OCI-LY1 (cell line): ENCODE data around the gene VWA2.

Experiments used
- EZH2 ChIP-seq: fragments of 200-600 bp; sonication (generic), shearing (Covaris generic); IDR thresholded peaks from 2 replicates; pipeline ENCODE4 v1.8.0; 2017; ENCODE audit warnings: borderline replicate concordance, mixed run types, mild to moderate bottlenecking, antibody characterized with exemption, low read length, moderate library complexity, mixed read lengths
- TF ChIP-seq, protein P1 (sequence below): fragments of 200-600 bp; sonication (generic), shearing (Covaris generic); IDR thresholded peaks from 2 replicates; pipeline ENCODE4 v1.5.1; 2017; ENCODE audit warnings: mild to moderate bottlenecking, antibody characterized with exemption, low read length, moderate library complexity, mixed read lengths

DNA sequence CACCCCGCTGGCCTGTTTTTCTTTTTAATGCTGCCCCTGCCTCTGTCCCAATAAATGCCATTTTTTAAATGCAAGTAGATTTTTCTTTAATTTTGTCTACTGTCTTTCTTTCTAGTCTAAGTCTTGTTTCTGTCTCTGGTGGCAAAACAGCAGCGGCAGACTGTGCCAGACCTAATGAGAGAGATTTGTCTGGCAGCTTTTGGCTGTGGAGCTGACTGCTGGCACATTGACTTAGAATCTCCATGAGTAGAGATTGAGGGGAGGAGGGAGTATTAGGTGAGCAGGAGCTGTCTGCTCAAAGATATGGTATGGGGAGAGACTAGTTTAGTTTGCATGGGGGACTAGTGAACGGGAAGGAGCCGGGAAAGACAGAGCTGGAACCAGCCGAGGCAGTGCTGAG is 13.0 kb downstream of the VWA2 start:
- TF ChIP-seq, protein P1, sequence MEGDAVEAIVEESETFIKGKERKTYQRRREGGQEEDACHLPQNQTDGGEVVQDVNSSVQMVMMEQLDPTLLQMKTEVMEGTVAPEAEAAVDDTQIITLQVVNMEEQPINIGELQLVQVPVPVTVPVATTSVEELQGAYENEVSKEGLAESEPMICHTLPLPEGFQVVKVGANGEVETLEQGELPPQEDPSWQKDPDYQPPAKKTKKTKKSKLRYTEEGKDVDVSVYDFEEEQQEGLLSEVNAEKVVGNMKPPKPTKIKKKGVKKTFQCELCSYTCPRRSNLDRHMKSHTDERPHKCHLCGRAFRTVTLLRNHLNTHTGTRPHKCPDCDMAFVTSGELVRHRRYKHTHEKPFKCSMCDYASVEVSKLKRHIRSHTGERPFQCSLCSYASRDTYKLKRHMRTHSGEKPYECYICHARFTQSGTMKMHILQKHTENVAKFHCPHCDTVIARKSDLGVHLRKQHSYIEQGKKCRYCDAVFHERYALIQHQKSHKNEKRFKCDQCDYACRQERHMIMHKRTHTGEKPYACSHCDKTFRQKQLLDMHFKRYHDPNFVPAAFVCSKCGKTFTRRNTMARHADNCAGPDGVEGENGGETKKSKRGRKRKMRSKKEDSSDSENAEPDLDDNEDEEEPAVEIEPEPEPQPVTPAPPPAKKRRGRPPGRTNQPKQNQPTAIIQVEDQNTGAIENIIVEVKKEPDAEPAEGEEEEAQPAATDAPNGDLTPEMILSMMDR = no peak
- no peak for TF ChIP-seq EZH2
